NOMO-1 treated with dmso at 0.1 percent for 144 hours (cell line): Measurements from ENCODE around the gene KDSR.

Experiments
- DNase-seq: peaks from one replicate; lab custom pipeline; 2025; ENCODE audit not compliant: unreplicated experiment; lab: John Stamatoyannopoulos, UW

The KDSR gene

GRCh38 chr18:63307551-63308200, 59.3 kb downstream of the KDSR start:
- no peak for DNase-seq

- no peak for DNase-seq
These were observed 60.0 kb downstream of the KDSR start for GRCh38 chr18:63306819-63307550.

- no peak for DNase-seq
These were observed 60.8 kb downstream of the KDSR start for GRCh38 chr18:63306249-63306648.

- no peak for DNase-seq
These were observed 63.5 kb downstream of the KDSR start for GRCh38 chr18:63303547-63303946.

- no peak for DNase-seq
These were observed 64.2 kb downstream of the KDSR start for GRCh38 chr18:63302636-63303405.

- no peak for DNase-seq
These were observed 64.8 kb downstream of the KDSR start for GRCh38 chr18:63302220-63302619.

GRCh38 chr18:63301434-63301833, 65.6 kb downstream of the KDSR start:
- peak; percentile 67 for DNase-seq

- DNase-seq = no peak
These were observed 66.9 kb downstream of the KDSR start for GRCh38 chr18:63299837-63300745.

GRCh38 chr18:63298400-63299365, 68.3 kb downstream of the KDSR start:
- no peak for DNase-seq

- no peak for DNase-seq
These were observed 69.2 kb downstream of the KDSR start for GRCh38 chr18:63297687-63298399.

GRCh38 chr18:63293935-63294334, 73.1 kb downstream of the KDSR start:
- no peak for DNase-seq

- DNase-seq = peak; percentile 63
These were observed 73.9 kb downstream of the KDSR start for GRCh38 chr18:63292831-63293683.

GRCh38 chr18:63291278-63291677, 75.7 kb downstream of the KDSR start:
- DNase-seq = no peak

- no peak for DNase-seq
These were observed 76.2 kb downstream of the KDSR start for GRCh38 chr18:63290821-63291200.

- DNase-seq = no peak
These were observed 76.7 kb downstream of the KDSR start for GRCh38 chr18:63290166-63290820.

GRCh38 chr18:63288311-63288710, 78.7 kb downstream of the KDSR start:
- DNase-seq = no peak

GRCh38 chr18:63287691-63288220, 79.2 kb downstream of the KDSR start:
- no peak for DNase-seq
